CD4-positive, alpha-beta T cell treated with Interferon gamma for 1 hour (primary cell): ENCODE results near the gene DPYD.

ENCODE experiments used
- DNase-seq: peaks from one replicate; pipeline ENCODE4 v3.0.0-alpha.2; 2020

DPYD gene

DNA sequence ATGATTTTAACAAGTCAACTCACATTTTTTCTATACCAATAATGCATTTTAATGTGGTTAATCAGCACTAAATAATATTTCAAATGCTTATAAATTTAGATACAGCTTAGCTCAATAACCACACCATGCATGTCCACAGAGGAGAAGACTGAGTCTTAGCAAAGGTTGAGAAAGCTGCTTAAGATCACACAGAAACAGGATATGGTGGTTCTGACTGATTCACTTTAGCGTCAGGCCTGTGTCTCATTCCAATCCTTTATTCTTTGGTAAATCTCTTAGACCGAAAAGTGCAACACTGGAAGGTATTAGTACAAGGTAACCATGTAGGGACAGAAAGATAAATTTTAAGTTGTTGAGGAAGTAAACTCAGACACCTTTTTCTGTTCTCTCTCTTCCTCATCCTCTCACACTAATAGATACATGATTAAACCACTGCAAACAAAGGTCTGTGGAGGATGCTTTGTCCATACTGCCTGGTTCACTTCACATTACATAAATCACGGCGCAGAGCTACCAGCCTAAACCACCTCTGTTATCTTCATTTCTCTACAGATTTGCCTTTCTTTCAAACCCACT, 139.0 kb downstream of the DPYD start:
- DNase-seq: no peak

DNA sequence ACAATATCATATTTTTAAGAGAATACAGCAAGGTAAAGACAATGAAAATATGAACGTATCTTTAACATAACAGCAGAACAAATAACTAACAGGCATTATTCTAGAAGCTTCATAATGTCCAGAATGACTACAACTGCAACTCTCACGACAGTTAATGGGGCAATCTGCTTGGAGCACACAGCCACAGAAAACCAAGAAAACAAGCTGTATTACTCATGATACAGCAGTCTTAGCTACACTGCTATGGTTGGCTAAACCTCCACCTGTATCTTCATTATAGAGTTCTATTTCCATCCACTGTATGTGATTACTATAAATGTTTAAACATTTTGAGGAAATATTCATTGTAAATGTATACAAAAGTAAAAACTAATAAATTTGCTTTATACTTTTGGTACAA, 139.9 kb downstream of the DPYD start:
- DNase-seq: no peak

DNA sequence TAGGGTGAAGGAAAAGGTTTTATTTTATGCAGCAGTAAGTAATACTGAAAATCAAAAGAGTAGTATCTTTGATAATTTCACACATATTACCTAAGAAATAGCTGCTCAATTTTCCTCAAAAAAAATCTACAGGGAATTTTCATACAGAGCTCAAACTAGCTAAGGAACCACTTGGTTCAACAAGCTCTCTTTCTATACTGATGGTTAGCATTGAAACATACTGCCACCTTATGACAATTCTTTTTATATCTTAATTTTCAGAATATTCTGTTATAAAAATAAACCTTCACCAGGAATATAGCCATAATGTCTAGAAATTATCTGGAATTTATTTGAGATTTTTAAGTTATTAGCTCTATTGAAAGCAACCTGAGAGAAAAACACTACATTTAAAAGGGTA, 142.1 kb downstream of the DPYD start:
- no peak for DNase-seq

DNA sequence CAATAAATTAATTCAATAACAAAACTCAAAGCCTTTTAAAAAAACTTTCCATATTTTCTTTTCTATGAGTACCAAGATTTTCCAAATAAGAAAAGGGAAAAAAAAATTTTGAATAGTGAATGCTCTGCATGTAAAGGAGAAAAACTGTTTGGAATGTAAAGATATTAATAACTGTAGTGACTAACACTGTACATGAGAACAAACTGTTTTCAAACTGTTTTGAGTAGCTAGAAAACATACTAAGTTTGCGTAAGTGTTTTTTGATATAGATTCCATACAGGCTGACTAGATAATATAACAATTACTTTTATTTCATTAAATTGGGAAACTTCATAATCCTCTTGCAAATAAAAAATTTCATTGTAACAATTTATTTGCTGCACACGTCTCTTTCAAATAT, 150.5 kb downstream of the DPYD start:
- DNase-seq: no peak

DNA sequence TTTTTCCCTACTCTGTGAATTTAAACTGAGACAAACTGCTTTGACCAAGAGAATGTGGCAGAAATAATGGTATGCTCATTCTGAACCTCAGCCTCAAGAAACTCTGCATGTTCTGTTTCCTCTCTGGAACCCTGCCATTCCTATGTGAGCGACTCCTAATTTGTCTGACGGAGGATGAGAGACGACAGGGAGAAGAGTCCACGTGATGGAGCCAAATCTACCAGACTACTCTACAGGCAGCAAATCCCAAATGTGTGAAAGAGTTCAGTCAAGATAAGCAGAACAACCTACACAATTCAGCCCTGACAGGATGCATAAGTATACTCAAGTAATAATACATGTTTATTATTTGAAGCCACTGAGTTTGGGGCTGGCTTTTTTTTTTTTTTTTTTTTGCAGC, 153.5 kb downstream of the DPYD start:
- DNase-seq: no peak

DNA sequence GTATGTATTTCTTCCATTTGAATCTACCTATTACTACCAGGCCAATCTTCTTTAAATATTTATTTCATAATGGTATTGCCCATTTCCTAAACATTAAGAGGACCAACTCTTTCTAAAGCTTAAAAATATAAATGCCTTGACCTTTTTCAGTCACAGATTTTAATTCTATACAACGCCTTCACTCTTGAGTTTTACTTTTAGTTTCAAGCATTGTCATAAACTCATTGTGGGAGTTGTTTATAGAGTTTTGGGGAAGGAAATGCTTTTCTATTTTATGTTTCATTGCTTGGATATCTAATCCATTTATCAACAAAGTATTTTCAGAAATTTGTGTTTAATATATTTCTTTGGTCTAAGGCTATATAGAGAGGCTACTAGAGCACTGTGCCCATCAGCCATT, 155.8 kb downstream of the DPYD start:
- no peak for DNase-seq

DNA sequence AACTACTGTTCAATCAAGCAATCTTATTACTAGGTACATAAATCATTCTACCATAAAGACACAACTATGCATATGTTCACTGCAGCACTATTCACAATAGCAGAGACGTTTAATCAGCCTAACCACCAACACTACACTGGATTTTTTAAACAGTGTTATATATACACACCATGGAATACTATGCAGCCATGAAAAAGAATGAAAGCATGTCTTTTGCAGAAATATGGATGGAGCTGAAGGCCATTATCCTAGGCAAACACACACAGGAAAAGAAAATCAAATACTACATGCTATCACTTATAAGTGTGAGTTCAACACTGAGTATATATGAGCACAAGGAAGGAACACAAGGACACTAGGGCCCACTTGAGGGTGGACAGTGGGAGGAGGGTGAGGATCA, 159.2 kb downstream of the DPYD start:
- no peak for DNase-seq

DNA sequence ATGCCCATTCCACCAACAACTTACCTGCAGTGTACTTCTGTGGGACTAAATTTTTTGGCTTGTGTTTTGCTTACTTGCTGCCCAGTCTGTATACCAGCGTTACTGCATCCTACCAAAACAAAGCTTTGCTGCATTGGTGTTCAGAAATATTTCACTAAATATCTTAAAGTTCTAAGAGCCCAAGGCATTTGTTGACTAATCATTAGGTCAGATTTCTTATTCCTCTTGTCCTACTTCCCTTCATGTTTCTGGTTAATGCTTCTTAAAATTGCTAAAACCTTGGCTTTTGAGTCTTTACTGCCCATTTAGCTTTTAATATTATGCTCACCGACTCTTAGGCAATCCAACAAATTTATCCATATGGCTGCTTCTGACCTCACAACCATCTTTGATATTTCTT, 161.8 kb downstream of the DPYD start:
- DNase-seq: no peak

DNA sequence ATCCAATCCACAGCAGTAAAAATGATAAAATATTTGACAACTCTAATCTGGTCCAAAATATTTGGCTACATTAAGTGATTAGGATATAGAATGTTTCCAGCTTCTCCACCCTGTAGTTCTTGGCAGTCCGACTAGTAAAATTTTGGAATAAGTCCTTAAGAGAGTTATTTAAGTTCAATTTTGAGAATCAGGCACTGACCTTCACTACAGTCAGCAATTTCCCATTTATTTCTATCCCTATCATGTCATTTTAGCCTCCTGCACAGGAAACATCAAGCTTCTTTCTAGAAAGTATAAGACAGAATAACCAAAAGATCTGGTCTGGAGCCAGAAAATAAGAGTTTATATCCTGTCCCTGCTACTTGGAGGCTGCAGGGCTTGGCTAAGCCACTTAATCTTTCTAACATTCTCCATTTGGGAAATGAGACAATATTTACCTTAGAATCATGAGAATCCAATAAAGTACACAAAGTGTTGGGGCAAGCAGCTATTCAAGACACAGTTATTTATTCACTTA, 162.2 kb downstream of the DPYD start:
- DNase-seq: no peak

DNA sequence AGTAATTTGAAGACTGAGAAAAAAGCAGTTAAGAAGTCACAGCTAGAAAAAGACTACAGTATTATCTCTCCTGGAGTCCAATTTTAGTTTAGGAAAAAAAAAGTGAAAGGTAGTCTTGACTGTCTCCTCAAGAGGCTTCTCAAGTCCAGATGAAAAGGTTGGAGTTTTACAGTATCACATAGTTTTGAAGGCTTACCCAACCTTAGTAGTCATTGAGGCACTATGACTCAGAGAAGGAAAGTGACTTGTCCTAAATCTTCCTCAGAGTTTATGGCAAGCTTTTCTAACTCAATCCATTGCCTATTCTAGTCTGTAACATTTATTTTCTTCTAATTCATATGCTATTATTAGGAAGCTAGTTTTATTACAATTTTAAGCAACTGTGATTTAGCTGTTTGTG, 174.9 kb downstream of the DPYD start:
- no peak for DNase-seq

DNA sequence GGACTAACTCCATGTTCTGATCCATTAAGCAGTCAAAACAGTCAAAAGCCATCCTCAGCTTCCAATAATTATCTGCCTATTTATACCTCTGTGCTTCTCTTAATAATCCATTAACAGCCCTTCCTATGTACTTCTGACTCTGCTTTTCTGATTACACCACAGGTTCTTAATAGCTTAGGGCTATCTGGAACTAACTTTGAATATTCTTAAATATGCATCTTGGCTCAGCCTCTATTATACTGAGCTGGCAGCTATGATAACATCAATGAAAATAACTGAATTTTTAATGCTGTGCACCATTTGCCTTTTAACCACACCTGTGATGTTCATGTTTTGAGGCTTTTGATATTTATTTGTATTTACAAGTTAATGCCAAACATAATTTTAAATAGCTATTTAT, 175.9 kb downstream of the DPYD start:
- DNase-seq: no peak

DNA sequence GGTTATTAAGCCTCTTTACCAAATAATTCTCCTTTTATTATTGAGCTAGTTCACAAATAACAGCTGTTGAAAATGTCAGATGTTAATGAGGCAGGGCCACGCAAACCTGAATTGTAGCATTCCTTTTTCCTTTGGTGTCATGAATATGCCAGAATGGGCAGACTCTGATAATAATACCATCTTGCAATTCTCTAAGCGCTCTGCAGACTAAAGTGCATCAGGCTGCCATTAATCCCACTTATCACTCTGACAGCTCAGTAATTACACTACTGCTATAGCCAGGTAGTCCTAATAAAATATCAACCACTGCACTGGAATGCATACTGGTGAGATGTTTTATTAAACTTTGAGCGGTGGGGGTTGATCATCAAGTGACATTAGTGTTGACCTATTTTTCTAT, 177.7 kb downstream of the DPYD start:
- no peak for DNase-seq

DNA sequence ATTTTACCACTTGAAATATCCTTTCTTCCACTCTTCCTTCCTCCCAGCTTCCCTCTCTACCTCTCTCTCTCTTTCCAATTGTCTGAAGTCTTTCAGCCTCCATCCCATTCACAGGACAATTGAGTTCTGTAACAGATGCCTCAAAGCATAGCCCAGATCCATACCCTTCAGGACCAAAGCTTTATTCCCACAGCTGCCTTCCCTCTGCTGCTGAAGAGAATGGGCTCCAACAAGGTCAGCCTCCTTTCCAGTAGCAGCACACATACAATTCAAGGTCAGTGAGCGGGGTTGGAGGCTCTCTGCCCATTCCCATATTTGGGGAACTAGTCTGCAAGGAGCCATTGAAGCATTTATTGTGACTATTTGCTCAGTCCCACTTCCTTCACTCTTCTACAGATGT, 179.9 kb downstream of the DPYD start:
- no peak for DNase-seq

DNA sequence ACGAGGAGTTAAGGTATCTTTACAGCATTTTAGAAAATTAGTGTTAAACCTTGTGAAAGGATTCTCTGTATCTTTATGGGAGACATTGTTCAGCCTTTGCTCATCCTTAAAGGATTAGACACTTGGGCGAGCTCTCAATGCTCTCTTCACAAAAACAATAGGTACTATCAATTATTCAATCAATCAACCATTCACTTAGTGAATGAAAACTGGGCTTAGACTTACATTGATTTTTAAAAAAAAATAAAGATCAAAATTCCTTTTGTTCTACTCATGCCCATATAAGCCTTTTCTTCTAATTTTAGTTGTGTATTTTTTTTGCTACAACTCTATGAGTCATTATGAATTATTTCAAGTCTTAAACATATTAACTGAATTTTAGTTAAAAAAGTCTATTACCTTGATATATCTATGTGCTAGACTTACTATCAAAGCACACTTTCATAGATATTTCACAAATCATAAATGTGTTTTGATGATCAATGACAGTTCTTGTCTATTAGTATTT, 181.2 kb downstream of the DPYD start:
- no peak for DNase-seq

DNA sequence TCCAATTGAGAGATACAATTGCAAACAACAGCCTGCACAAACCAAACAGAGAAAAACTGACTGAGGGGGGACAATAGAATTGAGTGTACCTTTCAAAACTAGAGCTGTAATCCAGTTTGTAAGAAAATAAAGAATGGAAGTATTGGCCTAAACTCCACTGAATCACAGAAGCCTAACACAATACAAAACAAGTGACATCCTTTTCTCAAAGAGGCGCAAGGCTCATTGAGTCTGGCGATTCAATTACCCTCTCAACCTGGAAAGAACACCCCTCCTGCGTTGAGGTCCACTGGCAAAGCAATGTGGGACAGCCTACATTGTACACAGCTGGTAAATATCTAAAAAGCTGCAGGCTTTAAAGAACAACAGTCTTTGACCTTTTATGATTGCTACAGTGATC, 182.6 kb downstream of the DPYD start:
- no peak for DNase-seq

DNA sequence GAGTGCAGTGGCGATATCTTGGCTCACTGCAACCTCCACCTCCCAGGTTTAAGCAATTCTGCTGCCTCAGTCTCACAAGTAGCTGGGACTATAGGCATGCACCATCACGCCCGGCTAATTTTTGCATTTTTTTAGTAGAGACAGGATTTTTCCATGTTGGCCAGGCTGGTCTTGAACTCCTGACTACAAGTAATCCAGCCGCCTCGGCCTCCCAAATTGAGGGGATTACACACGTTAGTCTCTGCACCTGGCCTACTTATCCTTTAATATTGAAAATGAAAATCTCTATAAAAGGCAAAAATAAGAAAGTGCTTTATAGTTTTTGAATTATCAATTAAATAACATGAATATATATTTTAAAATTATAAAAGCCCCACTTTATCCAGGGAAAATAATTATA, 190.6 kb downstream of the DPYD start:
- DNase-seq: no peak

DNA sequence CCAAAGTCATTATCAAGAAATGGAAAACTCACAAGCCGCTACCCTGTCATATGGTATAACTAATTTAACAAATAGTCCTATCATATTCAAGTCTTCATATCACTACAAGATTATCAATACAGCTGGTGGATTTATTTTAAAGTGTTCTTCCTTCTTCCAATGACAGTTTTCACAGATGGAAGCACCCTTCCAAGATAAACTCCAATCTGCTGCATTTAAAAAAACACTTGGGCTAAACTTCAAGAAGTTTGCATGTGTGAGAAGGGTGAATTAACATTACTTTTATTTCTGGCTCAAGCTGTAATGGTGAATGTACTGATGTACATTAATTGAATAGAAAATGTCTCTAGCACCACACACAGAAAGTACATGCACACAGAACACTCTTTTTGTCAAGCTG, 192.4 kb downstream of the DPYD start:
- DNase-seq: no peak

DNA sequence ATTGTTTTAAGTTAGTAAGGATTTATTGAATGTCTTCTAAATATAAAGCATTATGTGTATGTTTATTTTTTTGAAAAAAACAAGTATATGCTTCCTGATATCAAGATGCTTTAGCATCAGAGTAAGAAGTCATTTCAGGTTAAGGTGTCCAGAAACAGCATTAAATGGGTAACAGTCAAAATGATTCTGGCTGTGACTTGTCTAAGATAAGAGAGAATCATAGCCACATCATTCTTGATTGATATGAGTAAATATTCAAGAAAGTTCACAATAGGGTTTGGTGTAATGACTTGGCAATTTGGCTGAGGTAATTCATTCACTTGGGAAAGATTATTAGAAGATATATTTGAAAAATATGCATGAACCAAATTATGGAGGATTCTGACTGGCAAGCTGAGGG, 193.8 kb downstream of the DPYD start:
- no peak for DNase-seq

DNA sequence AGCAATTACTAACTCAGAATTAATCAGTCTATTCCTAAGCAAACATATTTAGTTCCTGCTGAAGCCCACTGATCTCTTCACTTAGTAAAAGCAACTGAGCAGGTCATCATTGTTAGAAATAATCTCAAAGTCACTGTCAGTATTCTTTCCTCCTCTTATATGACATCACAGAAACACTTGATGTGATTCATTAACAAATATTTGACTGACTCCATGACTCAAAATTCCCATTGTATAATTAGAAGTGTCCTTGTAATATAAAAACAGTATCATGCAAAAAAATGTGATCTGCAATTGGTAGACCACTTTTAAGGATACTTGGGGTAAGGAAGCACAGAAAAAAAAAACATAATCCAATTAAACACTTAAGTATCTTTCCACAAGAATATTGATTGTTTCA, 194.4 kb downstream of the DPYD start:
- DNase-seq: no peak

DNA sequence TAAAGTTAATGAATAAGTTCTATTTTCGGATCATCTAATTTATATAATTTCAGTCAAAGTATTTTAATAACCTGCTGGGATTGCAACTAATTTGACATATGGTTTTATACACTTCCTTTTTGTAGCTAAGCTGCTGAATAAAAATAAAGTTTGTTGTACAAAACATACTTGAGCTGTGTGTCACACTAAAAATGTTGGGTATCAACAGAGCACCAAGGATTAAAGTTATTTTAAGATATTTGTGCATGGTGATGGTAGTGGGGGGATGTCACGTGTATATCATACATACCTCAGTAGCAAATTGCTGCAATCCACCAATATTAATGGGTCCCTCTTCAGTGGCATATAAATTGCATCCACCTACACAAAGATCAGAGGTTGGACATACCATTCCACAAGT, 199.6 kb downstream of the DPYD start:
- no peak for DNase-seq

DNA sequence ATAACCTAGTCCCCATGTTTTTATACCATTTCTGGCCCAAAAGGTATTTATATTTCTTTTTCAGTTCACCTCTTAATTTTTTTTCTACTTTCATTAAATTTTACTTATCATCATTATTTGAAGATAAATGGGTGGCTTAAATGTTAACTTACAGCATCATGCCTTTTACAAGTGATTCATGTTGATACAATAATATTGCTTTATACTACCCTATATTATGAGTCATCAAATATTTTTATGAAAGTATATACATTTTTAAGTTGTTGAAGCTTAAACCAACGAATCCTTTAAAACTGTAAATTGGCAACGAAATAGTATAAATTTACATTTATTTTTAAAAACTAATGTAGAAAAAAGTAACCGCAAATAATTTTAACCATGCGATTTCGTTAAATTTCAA, 207.9 kb downstream of the DPYD start:
- DNase-seq: no peak

DNA sequence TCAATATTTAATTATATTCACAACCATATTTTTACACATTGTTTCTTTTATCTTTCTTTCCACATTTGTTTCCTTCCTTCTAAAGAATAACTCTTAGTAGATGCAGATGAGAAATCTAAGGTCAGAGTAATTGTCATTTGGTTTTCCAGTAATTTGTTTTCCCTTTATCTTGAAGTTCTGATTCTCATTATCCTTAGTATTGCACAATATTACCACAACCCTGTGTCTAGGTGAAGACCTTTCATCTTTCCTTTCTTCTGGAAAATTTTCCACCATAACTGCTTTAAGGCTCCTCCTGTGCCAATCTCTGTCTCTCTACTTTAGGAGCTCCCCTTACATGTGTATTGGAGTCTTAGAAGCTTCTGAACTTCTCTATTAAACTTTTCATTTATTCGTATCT, 209.0 kb downstream of the DPYD start:
- DNase-seq: no peak

DNA sequence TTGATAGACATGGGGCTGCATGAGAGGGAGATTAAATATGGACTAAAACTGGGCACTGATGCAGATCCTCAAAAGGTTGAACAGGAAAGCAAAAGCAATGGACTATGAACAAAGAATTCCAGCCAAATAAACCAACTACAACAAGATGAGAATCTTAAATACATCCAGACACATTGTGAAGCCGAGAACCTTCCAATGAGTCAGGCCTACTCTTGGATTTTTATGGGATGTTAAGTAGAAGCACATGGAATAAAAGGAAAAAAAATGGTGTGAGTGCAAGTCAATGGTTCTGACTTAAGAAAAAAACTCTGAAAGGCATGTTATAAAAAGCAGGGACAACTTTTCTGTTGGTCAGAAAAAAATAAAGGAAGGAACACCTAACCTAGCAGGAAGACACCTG, 227.2 kb downstream of the DPYD start:
- DNase-seq: no peak

DNA sequence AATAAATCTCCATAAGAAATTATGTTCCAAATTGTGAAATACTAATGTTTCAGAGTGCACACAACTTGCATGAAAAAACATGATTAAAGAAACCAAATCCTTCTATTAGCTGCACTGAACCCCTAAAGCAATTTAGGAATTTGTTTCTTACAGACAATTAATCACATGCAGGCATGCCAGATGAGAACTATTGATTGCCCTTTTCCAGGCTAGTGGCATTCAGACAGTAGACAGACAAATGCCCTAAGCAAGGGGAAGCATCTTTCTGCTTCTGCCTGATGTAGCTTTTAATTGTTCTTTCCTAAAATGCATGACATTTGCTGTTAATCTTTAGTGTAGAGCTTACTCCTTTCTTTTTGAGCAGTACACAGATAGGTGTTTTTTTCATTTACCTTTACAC, 229.5 kb downstream of the DPYD start:
- no peak for DNase-seq

DNA sequence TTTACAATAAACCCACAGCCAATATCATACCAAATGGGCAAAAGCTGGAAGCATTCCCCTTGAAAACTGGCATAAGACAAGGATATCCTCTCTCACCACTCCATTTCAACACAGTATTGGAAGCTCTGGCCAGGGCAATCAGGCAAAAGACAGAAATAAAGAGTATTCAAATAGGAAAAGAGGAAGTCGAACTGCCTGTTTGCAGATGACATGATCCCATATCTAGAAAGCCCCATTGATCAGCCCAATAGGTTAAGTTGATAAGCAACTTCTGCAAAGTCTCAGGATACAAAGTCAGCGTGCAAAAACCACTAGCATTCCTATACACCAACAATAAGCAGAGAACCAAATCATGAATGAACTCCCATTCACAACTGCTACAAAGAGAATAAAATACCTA, 235.5 kb downstream of the DPYD start:
- no peak for DNase-seq

DNA sequence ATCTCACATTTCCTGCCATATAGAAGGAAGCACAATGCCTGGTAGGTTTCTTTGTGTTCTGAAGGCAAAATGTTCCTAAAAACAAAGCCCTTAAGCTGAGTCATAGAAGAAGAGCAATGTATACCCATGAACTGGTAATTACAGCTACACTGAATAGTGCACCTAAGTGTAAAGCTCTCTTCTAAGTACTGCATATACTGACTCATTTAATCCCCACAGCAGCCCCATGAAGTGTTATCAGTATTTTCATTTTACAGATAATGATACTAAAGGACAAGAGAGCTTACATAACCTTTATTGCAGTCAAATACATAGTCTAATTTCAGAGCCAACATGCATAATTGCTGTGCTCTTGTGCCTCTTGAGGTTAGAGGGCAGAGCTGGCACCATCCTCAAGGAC, 239.9 kb downstream of the DPYD start:
- DNase-seq: no peak
